Measurements from ENCODE around the gene HPX.

Gene HPX

DNA sequence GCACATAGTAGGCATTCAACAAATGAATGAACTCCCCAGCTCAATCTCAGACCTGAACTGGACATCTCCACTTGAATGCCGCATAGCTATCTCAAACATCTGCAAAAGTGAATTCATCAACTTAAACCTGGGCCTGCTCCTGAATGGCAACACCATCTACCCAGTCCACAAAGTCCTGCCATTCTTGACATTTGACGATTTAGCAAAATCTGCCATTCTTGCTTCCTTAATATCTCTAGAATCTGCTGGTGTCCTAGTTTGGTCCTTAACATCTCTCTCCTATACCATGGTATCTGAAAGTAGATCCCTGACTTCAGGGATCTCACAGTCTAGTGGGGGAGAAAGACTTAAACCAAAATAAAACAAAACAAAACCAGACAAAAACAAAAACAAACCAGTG is 12.4 kb upstream of the HPX start:
- no peak for DNase-seq (ENCODE audit: extremely low read depth, insufficient read length)
- H3K27me3 ChIP-seq (replicated peaks; ENCODE audit: control insufficient read depth, insufficient read depth, low read length) = no peaks in the 10 kb centered on the region
- no peaks in the 10 kb centered on the region; the same call in 1 of the 2 replicates for H3K36me3 ChIP-seq (ENCODE audit: control insufficient read depth, insufficient read depth, low read length)
- TF ChIP-seq, protein P1, sequence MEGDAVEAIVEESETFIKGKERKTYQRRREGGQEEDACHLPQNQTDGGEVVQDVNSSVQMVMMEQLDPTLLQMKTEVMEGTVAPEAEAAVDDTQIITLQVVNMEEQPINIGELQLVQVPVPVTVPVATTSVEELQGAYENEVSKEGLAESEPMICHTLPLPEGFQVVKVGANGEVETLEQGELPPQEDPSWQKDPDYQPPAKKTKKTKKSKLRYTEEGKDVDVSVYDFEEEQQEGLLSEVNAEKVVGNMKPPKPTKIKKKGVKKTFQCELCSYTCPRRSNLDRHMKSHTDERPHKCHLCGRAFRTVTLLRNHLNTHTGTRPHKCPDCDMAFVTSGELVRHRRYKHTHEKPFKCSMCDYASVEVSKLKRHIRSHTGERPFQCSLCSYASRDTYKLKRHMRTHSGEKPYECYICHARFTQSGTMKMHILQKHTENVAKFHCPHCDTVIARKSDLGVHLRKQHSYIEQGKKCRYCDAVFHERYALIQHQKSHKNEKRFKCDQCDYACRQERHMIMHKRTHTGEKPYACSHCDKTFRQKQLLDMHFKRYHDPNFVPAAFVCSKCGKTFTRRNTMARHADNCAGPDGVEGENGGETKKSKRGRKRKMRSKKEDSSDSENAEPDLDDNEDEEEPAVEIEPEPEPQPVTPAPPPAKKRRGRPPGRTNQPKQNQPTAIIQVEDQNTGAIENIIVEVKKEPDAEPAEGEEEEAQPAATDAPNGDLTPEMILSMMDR (IDR thresholded peaks at IDR 0.05; ENCODE audit: insufficient read depth, low read length, poor library complexity, severe bottlenecking) = no peak
- H3K4me3 ChIP-seq (replicated peaks; ENCODE audit: low read depth, low read length) = no peak overlapping the region

DNA sequence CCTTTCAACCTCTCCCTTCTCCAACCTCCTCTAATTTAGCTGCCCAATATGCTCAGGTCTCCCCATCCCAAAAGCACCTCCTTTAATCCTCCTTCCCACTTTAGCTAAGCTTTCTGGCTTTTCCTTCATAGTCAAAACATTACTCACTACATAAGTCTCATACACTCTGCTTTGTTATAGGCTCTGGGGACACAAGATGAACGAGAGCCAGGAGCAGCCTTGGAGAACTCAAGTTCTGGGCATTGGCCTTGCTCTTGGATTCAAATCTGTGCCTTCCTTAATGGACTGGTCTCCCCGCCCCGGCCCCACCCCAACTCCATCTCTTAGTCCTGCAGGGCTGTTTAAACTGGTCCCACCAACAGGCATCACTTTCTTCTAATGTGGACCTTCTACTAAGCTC is 11.4 kb upstream of the HPX start:
- TF ChIP-seq, protein P1 (IDR thresholded peaks at IDR 0.05; ENCODE audit: insufficient read depth, low read length, poor library complexity, severe bottlenecking) = no peak
- no peaks in the 10 kb centered on the region; the same call in 1 of the 2 replicates for H3K36me3 ChIP-seq (ENCODE audit: control insufficient read depth, insufficient read depth, low read length)
- DNase-seq (ENCODE audit: extremely low read depth, insufficient read length) = no peak
- H3K4me3 ChIP-seq (replicated peaks; ENCODE audit: low read depth, low read length) = no peak overlapping the region
- no peaks in the 10 kb centered on the region for H3K27me3 ChIP-seq (replicated peaks; ENCODE audit: control insufficient read depth, insufficient read depth, low read length)

DNA sequence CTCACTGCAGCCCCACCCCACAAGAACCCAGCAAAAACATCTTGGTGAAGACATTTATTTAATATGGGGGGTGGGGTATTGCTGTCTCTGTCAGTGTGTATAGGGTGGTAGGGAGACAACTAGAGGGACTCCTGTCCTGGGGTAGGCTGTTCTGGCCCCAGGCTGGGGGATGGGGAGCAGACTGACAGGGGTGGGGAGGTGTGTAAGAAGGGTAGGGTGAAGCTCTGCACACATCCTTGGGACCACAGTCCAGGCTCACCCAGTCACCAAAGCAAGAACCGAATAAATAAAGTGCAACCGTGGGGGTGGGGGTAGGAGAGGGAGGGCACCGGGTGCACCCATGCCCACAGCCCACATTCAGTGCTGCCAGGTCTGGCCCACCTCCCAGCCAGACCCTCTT is 7.8 kb upstream of the HPX start:
- DNase-seq (ENCODE audit: extremely low read depth, insufficient read length) = no peak
- H3K36me3 ChIP-seq (ENCODE audit: control insufficient read depth, insufficient read depth, low read length) = no peaks in the 10 kb centered on the region; the same call in 1 of the 2 replicates
- TF ChIP-seq, protein P1 (IDR thresholded peaks at IDR 0.05; ENCODE audit: insufficient read depth, low read length, poor library complexity, severe bottlenecking) = no peak
- H3K27me3 ChIP-seq (replicated peaks; ENCODE audit: control insufficient read depth, insufficient read depth, low read length) = no peaks in the 10 kb centered on the region
- no peak overlapping the region for H3K4me3 ChIP-seq (replicated peaks; ENCODE audit: low read depth, low read length)

DNA sequence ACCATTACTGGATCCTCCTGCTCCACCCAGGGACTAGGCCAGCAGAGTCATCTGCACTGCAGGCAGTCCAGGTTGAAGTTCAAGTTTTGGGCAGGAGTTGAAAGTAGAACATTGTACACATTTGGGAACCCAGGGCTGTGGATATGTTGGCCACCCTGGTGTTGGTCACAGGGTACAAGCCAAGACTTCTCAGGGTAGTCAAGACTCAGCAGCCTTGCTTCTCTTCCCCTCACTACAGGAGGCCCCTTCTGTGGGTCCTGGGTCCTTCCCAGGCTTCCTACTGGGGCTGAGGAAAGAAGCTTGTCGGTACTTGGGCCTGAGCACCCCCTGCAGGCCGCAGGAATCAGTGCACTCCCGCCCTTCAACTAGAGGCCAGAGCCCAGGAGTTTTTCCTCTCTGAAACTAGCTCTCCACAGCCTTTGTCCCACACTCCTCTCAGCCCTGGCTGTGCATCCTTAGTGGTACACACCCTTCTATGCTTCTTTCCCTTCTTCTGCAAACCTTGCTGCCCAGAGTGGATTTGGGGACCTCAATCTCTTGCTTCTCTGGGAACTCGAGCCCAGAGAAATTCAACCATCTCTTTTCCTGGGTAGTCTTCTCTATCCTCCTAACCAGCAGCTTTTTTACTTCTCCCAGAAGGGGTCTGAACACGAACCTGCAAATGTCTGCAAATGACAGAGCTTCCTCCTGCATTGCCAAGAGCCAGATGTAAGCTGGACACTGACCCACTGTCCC is 2.6 kb upstream of the HPX start:
- no peak for DNase-seq (ENCODE audit: extremely low read depth, insufficient read length)
- TF ChIP-seq, protein P1 (IDR thresholded peaks at IDR 0.05; ENCODE audit: insufficient read depth, low read length, poor library complexity, severe bottlenecking) = peak; percentile 94
- H3K27me3 ChIP-seq (replicated peaks; ENCODE audit: control insufficient read depth, insufficient read depth, low read length) = no peaks in the 10 kb centered on the region
- H3K36me3 ChIP-seq (ENCODE audit: control insufficient read depth, insufficient read depth, low read length) = no peaks in the 10 kb centered on the region
- no peak overlapping the region for H3K4me3 ChIP-seq (replicated peaks; ENCODE audit: low read depth, low read length)

DNA sequence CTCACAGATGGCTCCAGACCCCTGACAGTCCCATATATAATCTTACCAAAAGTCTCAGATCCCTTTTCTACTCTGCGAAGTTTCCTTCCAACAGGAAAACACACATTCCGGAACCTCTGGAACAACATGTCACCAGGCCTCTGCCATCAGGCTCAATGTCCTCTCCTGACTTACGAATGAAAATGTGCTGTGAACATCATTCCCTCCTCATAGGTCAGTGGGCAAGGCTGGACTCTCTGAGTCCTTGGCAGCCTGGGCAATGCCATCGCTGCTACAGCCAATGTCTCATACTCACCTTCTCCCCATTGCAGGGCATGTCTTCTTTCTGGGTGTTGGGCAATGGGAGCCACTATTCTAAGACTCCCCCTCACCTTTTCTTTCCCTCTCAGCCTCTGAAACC is 1.7 kb upstream of the HPX start:
- TF ChIP-seq, protein P1 (IDR thresholded peaks at IDR 0.05; ENCODE audit: insufficient read depth, low read length, poor library complexity, severe bottlenecking) = no peak
- no peak overlapping the region for H3K4me3 ChIP-seq (replicated peaks; ENCODE audit: low read depth, low read length)
- H3K36me3 ChIP-seq (ENCODE audit: control insufficient read depth, insufficient read depth, low read length) = no peaks in the 10 kb centered on the region
- H3K27me3 ChIP-seq (replicated peaks; ENCODE audit: control insufficient read depth, insufficient read depth, low read length) = no peaks in the 10 kb centered on the region
- no peak for DNase-seq (ENCODE audit: extremely low read depth, insufficient read length)

All from GM06990 (cell line).